A549 (cell line): ENCODE results near the gene PLCB2. TPM values are rescaled to one million over a fixed set of nuclear protein-coding genes. Genes with fewer than 3 reads are reported as not detected.

Experiments
- ATAC-seq, 2 experiments: fragments of 200-7000 bp in 1 of 2; fragments of >200 bp in 1 of 2; cut with Nextera tagmentation in 1 of 2; cut with Tn5 transposase in 1 of 2; 3 replicates each; pipeline versions ENCODE4 v1.8.0 to v1.9.1; 2018 to 2020; ENCODE audit warnings: mild to moderate bottlenecking in 1 of 2, moderate library complexity in 1 of 2
- CTCF ChIA-PET: fragments of 300-600 bp; sonication (Branson Sonifier 250); formaldehyde crosslinking; extraction: SDS; loops from one replicate; lab custom pipeline; 2021; ENCODE audit warnings: antibody characterized with exemption, inconsistent platforms; lab: Yijun Ruan, JAX
- POLR2A ChIA-PET: fragments of 350-600 bp; formaldehyde crosslinking; extraction: SDS; loops from one replicate; lab custom pipeline; 2021; ENCODE audit warnings: antibody characterized with exemption, inconsistent platforms; lab: Yijun Ruan, JAX
- DNase-seq, 2 experiments: peaks; one replicate each; pipeline versions ENCODE4 v3.0.0 to v3.0.0-alpha.2; 2011 to 2016; ENCODE audit warnings: low read depth in 1 of 2, low spot score in 1 of 2
- FAIRE-seq: peaks from 2 replicates; lab custom pipeline; 2011; peaks lifted over from hg19 to GRCh38; lab: Jason Lieb, UNC
- H3K27ac ChIP-seq, 2 experiments: fragments of >200 bp; sonication (Bioruptor Twin); formaldehyde crosslinking; 3 replicates each; pipeline ENCODE4 v1.5.1; 2016 to 2017
- H3K4me1 ChIP-seq: fragments of >200 bp; sonication (Bioruptor Twin); formaldehyde crosslinking; 3 replicates; pipeline ENCODE4 v1.6.1; 2016
- H3K4me2 ChIP-seq: fragments of >200 bp; sonication (Bioruptor Twin); formaldehyde crosslinking; 3 replicates; pipeline ENCODE4 v1.6.1; 2016
- H3K4me3 ChIP-seq: fragments of >200 bp; sonication (Bioruptor Twin); formaldehyde crosslinking; 3 replicates; pipeline ENCODE4 v1.5.1; 2016
- H3K9me3 ChIP-seq: fragments of >200 bp; sonication (Bioruptor Twin); formaldehyde crosslinking; 3 replicates; pipeline ENCODE4 v1.6.1; 2016
- CBX2 ChIP-seq: fragments of 200-600 bp; sonication (generic); IDR thresholded peaks from 2 replicates; pipeline ENCODE4 v1.6.1; 2016; ENCODE audit warnings: low read depth, mild to moderate bottlenecking, borderline replicate concordance
- CBX8 ChIP-seq: fragments of 200-600 bp; sonication (generic); IDR thresholded peaks from 2 replicates; pipeline ENCODE4 v1.6.1; 2016
- CTCF ChIP-seq: fragments of >200 bp; sonication (Bioruptor Twin); formaldehyde crosslinking; IDR thresholded peaks from 3 replicates; pipeline ENCODE4 v1.5.1; 2016
- EHMT2 ChIP-seq: fragments of 200-600 bp; sonication (generic); IDR thresholded peaks from 2 replicates; pipeline ENCODE4 v1.6.1; 2016; ENCODE audit warnings: antibody characterized with exemption, low read depth, mild to moderate bottlenecking, moderate library complexity
- ELK1 ChIP-seq: fragments of 150-350 bp; IDR thresholded peaks from 2 replicates; pipeline ENCODE4 v1.6.1; 2014; ENCODE audit warnings: low read depth, mild to moderate bottlenecking, low read length
- FOXS1 ChIP-seq: fragments of 250-450 bp; sonication (Bioruptor Pico); IDR thresholded peaks from 2 replicates; pipeline ENCODE4 v1.5.0; 2020; ENCODE audit warnings: mild to moderate bottlenecking, moderate library complexity
- GATA3 ChIP-seq: IDR thresholded peaks from 2 replicates; pipeline ENCODE4 v1.6.1; 2012; ENCODE audit warnings: borderline replicate concordance
- HDAC2 ChIP-seq: fragments of 200-600 bp; sonication (generic); IDR thresholded peaks from 2 replicates; pipeline ENCODE4 v1.6.1; 2016
- HMGXB4 ChIP-seq: fragments of 250-450 bp; sonication (Bioruptor Pico); IDR thresholded peaks from 2 replicates; pipeline ENCODE4 v1.5.0; 2021; ENCODE audit warnings: mild to moderate bottlenecking, moderate library complexity, borderline replicate concordance
- HOXB5 ChIP-seq: fragments of 250-450 bp; sonication (Bioruptor Pico); IDR thresholded peaks from 2 replicates; pipeline ENCODE4 v1.5.0; 2020; ENCODE audit warnings: mild to moderate bottlenecking, moderate library complexity
- KDM5A ChIP-seq: fragments of 200-600 bp; sonication (generic); IDR thresholded peaks from 2 replicates; pipeline ENCODE4 v1.6.1; 2016; ENCODE audit warnings: antibody characterized with exemption, mild to moderate bottlenecking
- MAFK ChIP-seq: fragments of 450-650 bp; IDR thresholded peaks from 2 replicates; pipeline ENCODE4 v1.6.1; 2014; ENCODE audit not compliant: partially characterized antibody
- MAX ChIP-seq: IDR thresholded peaks from 2 replicates; pipeline ENCODE4 v1.6.1; 2012
- NFE2L2 ChIP-seq: fragments of 150-350 bp; conservative IDR thresholded peaks from 2 replicates; pipeline ENCODE4 v1.6.1; 2014; ENCODE audit warnings: low read length
- PBX3 ChIP-seq: IDR thresholded peaks from 2 replicates; pipeline ENCODE4 v1.6.1; 2012
- POLR2AphosphoS2 ChIP-seq: conservative IDR thresholded peaks from 2 replicates; pipeline ENCODE4 v1.6.1; 2012; ENCODE audit warnings: low read length, improper control_type of control experiment, inconsistent platforms
- RFX5 ChIP-seq: fragments of 450-650 bp; IDR thresholded peaks from 2 replicates; pipeline ENCODE4 v1.7.1; 2014; ENCODE audit warnings: antibody characterized with exemption, mild to moderate bottlenecking, moderate library complexity
- SREBF2 ChIP-seq: fragments of 450-650 bp; IDR thresholded peaks from 2 replicates; pipeline ENCODE4 v1.6.1; 2014; ENCODE audit warnings: mild to moderate bottlenecking, moderate library complexity
- USF2 ChIP-seq: fragments of 450-650 bp; IDR thresholded peaks from 2 replicates; pipeline ENCODE4 v1.6.1; 2014; ENCODE audit warnings: antibody characterized with exemption
- ZNF302 ChIP-seq: fragments of 250-450 bp; sonication (Bioruptor Pico); IDR thresholded peaks from 2 replicates; pipeline ENCODE4 v1.9.0; 2021; ENCODE audit warnings: inconsistent platforms, mild to moderate bottlenecking, moderate library complexity
- ZSCAN20 ChIP-seq: fragments of 250-450 bp; sonication (Bioruptor Pico); IDR thresholded peaks from 2 replicates; pipeline ENCODE4 v1.8.0; 2022; ENCODE audit warnings: mild to moderate bottlenecking, moderate library complexity
- WGBS: methylation state at CpG from one replicate; pipeline ENCODE4 v1.1.6; 2017; ENCODE audit errors: missing lambda C conversion rate; 5-methylcytosine and 5-hydroxymethylcytosine counted together
- polyA plus RNA-seq, 4 experiments: library from polyadenylated mRNA; depleted of rRNA in 3 of 4; stranded (reverse); fragments of >200 nt; fragmentation: RNase III in 1 of 4; extraction: RNeasy Plus Mini Kit Qiagen cat#74134 plus additional on column Dnase treatment in 1 of 4; gene quantifications; 2 replicates in 3 of 4; 3 replicates in 1 of 4; pipeline ENCODE4 v1.2.3, GENCODE V29; 2011 to 2017
- TF ChIP-seq, protein P1 (sequence below): IDR thresholded peaks from 2 replicates; pipeline ENCODE4 v1.6.1; 2012; ENCODE audit warnings: low read depth, borderline replicate concordance

The PLCB2 gene
- polyA plus RNA-seq, 2 of the 4 experiments (the other 2 are of a cell fraction): 0.30 to 0.49 TPM

DNA sequence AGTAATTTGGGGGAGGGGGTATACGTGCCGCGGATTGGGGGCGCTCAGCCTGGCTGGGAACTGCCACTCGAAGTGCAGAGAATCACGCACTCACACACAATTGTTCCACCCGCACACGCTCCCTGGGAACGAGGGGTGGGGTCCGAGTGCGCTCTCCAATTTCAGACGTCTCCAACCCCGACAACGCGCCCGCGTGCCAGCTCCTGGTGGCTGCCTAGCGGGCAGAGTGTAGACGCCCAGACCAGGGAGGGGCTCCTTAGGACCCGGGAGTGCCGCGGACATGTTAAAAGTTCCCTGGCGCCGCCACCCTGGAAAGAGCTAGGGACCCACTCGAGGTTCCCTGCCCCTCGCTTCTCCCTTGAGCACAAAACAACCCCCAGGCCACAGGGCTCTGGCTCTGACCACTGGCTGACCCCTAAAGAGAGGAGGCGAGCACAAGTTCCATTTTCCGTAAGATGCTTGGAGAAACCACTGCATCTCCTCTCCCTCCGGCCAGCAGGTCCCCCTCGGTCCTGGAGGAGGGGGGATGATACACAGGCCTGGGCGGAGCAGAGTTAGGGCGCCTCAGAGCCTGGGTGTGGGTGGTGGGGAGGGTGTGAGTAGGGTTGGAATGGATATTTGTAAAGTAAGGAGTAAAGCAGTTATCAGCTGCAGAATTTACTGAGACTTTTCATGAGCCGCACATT is 24.0 kb downstream of the PLCB2 start (continued):
- TF ChIP-seq PBX3 (no peak), FOXS1 (CRISPR knock-in tag) (no peak), CBX8 (no peak), EHMT2 (no peak), SREBF2 (no peak), GATA3 (no peak), HMGXB4 (CRISPR knock-in tag) (no peak), NFE2L2 (no peak)

DNA sequence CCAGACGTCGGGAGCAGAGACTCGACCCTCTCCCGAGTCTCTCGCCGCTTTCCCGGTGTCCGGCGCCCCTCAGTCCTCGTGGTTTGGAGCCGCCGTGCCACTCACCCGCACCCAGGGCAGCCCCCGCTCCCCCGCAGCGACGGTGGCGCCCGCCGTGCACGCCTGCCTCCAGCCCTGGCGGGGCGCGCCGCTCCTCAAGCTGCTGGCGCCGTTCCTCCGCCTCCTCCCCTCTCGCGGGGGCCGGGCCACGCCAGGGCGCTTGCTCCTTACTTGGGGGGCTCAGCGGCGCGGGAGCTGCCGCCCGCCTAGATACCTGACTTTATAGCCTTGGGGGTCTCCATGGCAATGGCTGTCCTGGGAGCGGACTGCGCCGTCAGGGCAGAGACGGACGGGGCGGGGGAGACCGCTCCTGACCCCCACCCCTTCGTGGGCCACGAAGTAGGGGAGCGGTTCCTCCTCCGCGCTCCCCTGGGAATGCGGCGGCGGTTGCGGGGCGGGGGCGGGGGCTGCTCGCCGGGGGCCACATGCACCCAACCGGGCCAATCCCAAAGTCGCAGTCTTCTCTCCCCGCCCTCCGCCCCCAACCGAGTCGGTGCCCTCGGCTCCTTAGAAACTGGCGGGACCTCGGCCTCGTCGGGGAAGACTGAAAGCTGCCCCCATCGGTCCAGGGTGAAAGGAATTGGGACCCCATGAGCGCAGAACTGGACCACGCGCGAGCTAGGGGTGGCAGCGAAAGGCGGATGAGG is 24.7 kb downstream of the PLCB2 start, which contains the start of gene ANKRD63:
ANKRD63 (minus strand) TSS at position 196 of the 746 bp plus-strand sequence. CDS start 478 bp downstream, outside the sequence.
- POLR2A ChIA-PET: no interaction called here
- TF ChIP-seq ZSCAN20 (CRISPR knock-in tag) (no peak), MAX (no peak), ELK1 (no peak), MAFK (no peak), KDM5A (no peak), CBX8 (no peak), POLR2AphosphoS2 (no peak), CTCF (no peak), CBX2 (no peak), USF2 (no peak), RFX5 (no peak), ZNF302 (CRISPR knock-in tag) (no peak), HOXB5 (CRISPR knock-in tag) (no peak), HDAC2 (no peak)
- TF ChIP-seq, protein P1, sequence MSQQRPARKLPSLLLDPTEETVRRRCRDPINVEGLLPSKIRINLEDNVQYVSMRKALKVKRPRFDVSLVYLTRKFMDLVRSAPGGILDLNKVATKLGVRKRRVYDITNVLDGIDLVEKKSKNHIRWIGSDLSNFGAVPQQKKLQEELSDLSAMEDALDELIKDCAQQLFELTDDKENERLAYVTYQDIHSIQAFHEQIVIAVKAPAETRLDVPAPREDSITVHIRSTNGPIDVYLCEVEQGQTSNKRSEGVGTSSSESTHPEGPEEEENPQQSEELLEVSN: no peak
- peak within 1 kb of the TSS; percentile 72 to 86 for H3K27ac ChIP-seq
- FAIRE-seq (no peak), ATAC-seq (peak; percentile 32 to 65), DNase-seq (peak in 1 of 2 experiments; percentile 54)
- peak within 1 kb of the TSS; percentile 65 for H3K4me3 ChIP-seq
- 79% methylated on average over 10 of the region's 76 CpGs for WGBS
- H3K4me2 ChIP-seq: peak within 1 kb of the TSS; percentile 91
- CTCF ChIA-PET: interaction anchor here (0.7 to 2.8 kb wide), 15 partner anchors 9 to 237 kb away, joined by 3 to 16 read pairs (median 4); no protein-coding TSS in a partner anchor
- H3K4me1 ChIP-seq: peaks cover 9% of the 10 kb centered on the region; the same call in 2 of the 3 replicates
- no peaks in the 10 kb centered on the region for H3K9me3 ChIP-seq
